ENCODE results near the gene ACAP2.

DNA sequence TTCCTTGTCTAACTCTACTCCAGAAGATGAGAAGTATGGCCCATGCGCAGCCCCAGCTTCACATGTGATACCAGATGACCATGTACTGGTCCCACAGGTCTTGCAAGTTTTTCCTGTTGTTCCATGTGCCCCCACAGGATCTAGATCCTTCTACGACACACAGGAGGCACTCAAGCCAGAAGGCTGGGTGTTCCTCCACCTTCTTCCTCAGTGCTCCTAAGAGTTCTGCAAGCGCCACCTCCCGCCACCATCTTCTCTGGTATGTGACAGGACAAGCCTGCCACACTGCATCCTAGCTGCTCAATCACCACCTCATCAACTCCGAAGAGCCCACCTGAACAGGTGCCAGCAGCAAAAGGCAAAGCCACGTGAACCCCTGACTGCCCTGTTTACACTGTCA is 214.9 kb downstream of the ACAP2 start:
- TF ChIP-seq, protein P1, sequence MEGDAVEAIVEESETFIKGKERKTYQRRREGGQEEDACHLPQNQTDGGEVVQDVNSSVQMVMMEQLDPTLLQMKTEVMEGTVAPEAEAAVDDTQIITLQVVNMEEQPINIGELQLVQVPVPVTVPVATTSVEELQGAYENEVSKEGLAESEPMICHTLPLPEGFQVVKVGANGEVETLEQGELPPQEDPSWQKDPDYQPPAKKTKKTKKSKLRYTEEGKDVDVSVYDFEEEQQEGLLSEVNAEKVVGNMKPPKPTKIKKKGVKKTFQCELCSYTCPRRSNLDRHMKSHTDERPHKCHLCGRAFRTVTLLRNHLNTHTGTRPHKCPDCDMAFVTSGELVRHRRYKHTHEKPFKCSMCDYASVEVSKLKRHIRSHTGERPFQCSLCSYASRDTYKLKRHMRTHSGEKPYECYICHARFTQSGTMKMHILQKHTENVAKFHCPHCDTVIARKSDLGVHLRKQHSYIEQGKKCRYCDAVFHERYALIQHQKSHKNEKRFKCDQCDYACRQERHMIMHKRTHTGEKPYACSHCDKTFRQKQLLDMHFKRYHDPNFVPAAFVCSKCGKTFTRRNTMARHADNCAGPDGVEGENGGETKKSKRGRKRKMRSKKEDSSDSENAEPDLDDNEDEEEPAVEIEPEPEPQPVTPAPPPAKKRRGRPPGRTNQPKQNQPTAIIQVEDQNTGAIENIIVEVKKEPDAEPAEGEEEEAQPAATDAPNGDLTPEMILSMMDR (IDR thresholded peaks at IDR 0.05) = no peak
- TF ChIP-seq POLR2A (IDR thresholded peaks at IDR 0.05) = no peak

All from testis (tissue), 2 donors.